NOMO-1 treated with DMSO at 0.1 percent for 48 hours (cell line): ENCODE results near the gene TRIM54.
"Not testable (repeated sequence)": the region's sequence is repeated elsewhere in the genome, so short reads cannot be mapped to it uniquely, and the experiment has no call there.

Experiments used
- DNase-seq: peaks from one replicate; lab custom pipeline; 2025; ENCODE audit not compliant: unreplicated experiment; lab: John Stamatoyannopoulos, UW

The TRIM54 gene

DNA sequence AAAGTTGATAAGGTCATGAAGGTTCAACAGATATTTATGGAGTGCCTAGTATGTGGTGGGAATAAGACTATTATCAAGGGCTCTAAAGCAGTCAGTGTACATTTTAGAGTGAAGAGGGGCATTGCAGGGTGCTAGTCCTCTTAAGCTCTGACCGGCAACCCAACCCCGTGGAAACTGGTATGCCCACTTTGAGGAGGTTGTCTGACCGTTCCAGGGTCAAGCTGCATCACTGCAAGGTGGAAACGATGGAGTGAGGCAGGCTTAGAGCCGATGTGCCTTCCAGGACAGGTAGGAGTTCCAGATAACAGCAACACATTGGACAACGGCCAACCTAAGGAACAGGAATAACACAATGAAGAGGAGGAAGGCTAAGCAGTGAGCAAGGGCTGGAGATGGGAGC lies 27.4 kb downstream of the TRIM54 start:
- DNase-seq, result no peak

DNA sequence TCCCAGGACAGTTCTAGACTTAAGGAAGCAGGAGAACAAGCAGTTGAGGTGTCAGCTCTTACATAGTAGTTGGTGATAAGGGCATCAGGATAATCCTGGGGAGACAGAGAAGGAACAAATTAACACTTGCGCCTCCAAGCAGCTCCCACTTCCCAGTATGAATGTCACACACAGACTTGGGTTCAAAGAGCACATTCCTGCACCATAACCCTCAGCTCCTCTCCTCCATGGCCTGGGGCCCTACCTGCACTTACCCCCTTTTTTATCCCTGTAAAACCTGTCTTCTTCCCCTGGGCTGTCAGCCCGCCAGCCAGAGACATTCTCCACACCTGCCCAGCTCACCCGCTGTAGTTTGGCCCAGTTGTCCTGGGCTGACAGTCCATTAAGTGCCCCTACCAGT lies 29.9 kb downstream of the TRIM54 start:
- DNase-seq, result no peak

DNA sequence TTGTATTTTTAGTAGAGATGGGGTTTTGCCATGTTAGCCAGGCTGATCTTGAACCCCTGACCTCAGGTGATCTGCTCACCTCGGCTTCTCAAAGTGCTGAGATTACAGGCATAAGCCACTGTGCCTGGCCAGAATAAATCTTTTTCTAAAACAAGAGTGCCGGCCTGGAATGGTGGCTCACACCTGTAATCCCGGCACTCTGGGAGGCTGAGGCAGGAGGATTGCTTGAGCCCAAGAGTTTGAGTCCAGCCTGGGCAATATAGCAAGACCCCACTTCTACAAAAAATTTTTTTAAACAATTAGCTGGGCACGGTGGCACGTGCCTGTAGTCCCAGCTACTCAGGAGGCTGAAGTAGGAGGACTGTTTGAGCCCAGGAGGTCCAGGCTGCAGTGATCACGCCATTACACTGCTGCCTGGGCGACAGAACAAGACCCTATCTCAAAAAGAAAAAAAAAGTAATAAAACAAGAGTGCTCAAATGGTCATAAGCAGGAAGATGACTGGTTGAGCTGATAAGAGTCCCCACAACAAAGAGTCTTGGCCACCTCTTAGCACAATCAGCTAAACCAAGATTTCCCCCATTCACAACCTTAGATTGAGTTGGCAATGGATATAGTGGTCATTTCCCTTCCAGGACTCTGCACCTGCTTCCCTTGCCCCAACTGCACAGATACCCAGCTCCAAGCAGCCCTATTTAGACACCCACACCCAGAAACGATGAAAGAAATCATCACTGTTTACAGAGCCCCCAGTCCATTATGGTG lies 31.8 kb downstream of the TRIM54 start:
- DNase-seq, result no peak

DNA sequence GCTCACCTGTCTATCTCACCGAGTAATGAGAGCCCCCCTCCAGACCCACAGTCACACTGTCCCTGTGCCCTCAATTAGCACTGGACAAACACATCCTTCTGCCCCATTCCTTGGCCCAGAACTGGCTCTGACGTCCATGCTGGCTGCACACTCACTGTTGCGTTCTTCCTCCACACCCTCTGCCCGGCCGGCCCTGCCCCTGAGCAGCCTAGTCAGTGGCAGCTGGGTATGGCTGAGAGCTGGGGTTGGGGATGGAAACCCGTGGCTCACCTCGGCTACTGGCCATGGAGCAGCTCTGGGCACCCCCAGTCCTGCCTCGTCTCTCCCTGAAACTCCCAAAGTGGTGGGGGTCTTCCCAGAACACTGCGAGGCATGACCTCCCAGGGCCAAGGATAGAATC lies 32.5 kb downstream of the TRIM54 start:
- DNase-seq, result no peak

DNA sequence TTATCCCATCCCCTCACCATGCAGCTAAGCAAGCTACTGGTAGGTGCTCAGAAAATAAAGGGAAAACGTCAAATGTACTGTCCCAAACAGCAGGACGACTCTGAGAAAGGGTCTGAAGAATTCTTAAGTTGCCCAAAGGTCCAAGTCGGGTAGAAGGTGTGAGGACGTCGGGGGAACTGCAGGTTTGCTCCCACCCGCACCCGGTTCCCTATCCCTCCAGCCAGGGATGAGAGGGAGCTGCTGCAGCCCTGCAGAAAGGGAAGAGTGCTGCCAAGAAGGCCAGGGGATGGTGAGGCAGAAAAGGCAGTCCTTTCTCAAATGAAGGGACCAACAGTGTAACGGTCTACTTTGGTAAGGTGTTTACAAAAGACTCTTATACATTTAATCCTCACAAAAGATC lies 32.9 kb downstream of the TRIM54 start:
- DNase-seq, result no peak

DNA sequence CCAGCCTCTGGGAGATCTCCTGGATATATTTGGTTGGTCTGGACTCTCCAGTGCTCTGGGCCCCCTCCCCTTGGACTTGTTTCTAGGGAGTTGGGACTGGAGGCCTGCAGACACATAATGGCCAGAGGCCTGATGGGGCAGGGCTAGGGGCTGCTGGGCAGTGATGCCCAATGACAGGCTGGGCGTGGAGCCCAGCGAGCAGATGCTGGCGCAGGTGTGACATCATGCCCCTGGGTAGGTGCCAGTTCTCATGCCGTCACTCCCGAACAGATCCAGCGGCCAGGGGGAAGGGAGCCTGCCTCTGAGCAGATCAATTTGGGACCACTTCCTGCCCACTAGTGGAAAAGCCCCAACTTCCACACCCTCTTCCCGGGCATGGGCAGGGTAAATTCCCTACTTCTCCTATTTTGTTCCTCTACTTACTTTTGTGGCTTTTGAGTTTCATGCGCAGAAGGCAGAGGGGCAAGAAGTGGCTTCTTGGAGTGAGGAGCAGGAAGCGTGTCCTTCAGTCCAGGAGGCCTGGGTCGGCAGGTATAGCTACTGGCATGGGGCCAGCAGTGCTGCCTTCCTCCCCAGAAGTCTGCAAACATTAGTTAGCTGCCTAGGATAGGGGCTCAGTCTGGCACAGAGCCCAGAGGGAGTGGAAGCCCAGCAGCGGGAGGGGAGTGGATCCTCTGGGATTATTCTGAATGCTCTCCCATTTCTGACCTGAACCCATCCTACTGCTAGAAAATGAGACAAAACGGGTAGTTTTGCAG lies 34.6 kb downstream of the TRIM54 start:
- DNase-seq, result no peak

DNA sequence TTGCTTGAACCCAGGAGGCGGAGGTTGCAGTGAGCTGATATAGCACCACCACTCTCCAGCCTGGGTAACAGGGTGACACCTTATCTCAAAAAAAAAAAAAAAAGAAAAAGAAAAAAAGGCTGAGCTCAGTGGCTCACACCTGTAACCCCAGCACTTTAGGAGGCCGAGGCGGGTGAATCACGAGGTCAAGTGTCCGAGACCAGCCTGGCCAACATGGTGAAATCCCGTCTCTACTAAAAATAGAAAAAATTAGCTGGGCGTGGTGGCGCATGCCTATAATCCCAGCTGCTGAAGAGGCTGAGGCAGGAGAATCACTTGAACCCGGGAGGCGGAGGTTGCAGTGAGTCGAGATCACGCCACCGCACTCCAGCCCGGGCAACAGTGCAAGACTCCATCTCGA lies 37.6 kb downstream of the TRIM54 start:
- not testable (repeated sequence) for DNase-seq

DNA sequence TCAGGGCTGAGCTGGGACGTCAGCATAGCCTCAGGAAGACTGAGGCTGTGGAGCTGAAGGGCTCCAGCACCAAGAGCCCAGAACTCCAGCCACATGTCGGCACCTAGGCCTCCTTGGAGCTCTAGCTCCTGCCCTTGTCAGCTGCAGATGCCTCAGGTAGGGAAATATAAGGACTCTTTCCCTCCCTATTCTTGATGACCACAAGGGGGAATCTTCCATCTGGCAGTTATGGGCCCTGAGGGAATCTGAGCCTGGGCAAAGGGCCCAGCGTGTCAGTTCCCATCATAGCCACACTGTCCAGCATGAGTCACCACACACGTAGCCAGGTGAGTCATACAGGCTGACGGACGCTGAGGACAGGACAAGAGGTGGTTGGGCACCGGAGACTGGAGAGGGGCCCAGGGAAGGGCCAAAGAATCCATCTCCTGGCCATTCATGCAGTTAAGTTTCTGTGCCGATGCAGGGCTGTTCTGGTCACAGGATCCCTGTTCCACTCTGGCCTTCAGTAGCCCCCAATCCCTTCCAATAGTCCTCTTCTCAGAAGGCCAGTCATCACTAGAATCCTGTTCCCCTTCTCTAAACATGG lies 38.8 kb downstream of the TRIM54 start:
- no peak for DNase-seq

DNA sequence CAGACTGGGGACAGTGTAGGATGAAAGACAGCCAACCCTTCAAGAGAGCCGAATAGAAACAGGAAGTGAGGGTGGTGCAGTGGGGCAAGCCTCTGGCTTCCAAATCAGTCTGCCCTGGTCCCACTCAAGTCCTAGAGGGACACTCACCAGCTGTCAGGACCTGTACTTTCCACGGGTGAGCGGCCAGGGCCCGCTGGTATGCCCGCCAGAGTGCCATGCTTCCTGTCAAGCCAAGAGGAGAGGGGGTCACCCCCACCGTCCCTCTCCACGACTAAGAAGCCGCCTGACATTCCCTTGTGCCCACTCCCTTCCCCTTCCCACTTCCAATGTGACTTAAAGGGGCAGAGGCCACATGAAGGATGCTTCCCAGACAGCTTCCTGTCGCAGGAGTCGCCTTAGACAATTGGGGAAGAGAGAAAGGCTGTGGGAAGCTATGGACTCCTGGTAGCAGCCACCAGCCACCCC lies 40.1 kb downstream of the TRIM54 start:
- DNase-seq, result peak; percentile 50

DNA sequence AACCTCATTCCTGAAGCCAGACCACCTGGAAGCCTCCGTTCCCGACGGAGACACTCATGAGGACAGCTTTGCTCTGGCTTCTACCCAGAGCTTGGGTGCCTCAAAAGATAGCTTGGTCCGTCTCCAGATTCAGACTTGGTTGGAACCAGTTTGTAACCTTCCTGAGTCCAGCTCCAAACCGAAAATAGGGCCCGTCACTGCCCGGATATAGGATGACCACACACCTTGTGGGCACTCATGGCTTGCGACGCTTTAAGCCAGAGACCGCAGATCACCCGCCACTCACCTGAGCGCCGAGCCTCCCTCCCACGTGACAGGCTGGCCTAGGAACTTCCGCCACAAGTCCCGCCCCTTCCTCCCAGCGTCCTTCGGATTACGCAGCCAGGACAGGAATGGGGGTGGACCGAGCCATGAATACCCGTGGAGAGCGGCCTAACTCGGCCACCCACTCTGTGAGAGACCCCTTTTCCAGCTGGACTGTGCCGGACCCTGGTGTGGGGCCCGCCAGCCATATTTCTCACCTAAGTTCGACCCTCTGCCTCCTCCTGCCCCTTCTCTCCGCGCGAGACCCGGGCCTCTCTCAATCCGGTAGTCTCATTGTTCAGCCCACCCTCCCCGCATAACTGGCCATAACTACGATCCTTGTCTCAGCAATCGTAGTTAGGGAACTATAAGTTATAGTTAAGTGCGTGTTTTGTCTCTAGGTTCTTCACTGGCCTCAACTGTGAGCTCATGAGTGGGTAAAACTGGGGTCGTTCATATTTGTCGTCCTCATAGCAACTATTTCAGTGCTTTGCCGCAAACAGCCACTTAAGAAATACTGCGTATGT lies 40.8 kb downstream of the TRIM54 start, which contains the start of gene MPV17:
Gene MPV17, minus strand, starts transcription at position 332 of the 830 bp plus-strand sequence. CDS start 580 bp downstream, outside the sequence.
- DNase-seq, result peak; percentile 88

DNA sequence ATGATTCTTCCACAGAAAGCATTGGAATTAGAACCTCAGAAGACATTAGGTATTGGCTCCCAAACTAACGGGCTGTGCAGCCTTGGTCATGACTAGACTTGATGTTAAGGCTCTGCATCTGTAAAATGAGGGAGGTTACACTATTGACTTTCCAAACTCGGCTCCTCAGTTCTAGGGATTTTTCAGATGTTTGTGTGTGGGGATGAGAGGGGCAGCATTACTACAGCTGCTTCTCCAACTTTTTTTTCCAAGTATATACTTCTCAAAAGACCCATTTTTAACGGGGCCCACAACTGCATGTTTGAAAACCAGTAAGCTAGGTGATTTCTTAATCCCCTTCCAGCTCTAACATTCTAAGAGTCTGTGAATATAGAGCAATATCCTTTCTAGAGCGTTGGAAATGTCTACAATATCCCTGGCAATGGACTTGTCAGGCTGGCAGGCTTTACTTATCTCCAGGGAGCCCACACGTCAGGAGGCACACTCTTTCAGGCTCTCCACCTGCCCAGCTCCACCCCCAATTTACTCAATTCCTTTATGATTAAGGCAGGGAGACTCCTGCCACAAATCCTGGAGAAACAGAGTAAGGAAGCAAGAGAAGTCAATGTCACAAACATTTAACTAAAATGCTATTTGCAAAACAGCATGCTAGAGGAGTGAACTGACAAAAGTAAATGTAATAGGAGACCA lies 41.5 kb downstream of the TRIM54 start:
- no peak for DNase-seq

DNA sequence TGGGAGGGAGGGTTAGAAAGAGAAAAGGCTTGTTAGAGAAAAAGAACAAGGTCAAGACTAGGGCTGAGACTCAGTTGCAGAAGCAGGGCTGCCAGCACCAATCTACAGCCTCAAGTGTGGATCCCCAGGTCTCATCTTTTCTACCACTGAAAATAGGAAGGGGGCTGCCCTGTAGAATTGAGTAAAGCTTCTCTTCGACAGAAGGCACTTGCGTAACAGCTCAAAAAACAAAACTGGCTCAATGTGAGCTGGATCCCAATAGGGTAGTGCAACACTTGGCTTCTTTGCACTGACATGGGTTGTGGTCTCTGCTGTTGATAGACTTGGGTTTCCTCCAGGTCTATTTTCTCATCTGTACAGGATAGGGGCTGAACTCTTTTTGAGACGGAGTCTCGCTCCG lies 42.5 kb downstream of the TRIM54 start:
- DNase-seq, result no peak

DNA sequence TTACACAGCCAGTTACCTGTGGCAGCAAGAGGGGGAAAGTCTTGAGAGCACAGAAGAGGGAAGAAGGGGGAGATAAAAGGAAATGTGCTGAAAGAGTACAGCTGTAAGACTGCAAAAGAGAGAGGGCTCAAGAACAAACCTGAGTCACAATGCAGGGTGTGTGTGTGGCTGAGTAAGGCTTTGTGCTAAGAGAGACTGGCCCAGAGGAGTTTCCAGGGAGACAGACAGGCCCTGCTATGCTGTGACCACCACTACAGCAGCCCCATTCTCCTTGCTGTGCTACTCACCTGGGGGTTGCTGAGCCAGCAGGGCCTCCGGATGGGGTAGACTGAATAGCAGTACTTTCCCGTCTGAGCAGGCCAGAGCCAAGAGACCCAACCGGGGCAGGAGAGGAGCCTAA lies 53.1 kb downstream of the TRIM54 start:
- DNase-seq, result no peak

DNA sequence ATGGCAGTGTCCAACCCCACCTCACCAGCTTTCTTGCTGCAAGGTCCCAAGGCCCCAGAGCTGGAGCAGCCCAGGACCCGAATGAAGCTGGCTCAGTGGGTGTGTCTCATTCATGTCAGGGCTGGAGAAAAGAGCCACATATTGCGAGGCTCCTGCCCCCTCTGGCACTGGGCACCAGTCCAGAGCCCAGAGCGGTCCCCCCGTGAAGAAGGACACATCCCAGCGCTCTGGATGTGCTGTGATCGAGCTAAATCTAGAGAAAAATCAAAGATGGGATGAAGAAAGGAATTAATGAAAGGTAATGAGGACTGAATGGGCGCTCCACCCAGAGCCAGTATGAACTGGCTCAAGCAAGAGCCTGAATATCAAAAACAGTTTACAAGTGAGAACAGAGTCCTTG lies 53.9 kb downstream of the TRIM54 start:
- DNase-seq, result no peak

DNA sequence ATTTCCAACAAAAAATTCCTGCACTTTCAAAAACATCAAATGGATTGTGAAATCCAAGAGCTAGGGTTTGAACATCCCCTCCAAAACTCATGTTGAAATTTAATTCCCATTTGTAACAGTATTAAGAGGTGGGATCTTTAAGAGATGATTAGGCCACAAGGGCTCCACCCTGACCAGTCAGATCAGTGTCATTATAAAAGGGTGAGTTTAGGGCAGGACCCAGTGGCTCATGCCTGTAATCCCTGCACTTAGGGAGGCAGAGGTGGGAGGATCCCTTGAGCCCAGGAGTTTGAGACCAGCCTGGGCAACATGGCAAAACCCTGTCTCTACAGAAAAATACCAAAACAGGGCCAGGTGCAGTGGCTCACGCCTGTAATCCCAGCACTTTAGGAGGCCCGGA lies 65.4 kb downstream of the TRIM54 start:
- no peak for DNase-seq

DNA sequence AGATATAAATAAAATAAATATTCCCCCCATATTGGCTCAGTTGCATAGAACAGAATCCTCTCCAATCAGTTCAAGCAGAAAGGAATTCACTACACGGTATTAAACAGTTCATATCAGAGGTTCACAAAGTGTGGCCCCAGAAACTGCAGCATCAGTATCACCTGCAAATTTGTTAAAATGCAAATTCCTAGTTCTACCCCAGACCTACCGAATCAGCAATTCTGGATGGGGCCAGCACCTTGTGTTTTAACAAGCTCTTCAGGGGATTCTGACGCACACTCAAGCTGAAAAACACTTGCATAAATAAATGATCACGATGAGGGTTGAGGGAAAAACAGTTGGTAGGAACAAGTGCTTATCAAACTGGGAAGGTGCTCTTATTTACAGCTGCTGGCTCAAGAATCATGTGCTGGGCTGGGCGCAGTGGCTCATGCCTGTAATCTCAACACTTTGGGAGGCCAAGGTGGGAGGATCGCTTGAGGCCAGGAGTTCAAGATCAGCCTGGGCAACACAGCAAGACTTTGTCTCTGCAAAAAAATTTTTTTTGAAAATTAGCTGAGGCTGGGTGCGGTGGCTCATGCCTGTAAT lies 68.0 kb downstream of the TRIM54 start:
- no peak for DNase-seq

DNA sequence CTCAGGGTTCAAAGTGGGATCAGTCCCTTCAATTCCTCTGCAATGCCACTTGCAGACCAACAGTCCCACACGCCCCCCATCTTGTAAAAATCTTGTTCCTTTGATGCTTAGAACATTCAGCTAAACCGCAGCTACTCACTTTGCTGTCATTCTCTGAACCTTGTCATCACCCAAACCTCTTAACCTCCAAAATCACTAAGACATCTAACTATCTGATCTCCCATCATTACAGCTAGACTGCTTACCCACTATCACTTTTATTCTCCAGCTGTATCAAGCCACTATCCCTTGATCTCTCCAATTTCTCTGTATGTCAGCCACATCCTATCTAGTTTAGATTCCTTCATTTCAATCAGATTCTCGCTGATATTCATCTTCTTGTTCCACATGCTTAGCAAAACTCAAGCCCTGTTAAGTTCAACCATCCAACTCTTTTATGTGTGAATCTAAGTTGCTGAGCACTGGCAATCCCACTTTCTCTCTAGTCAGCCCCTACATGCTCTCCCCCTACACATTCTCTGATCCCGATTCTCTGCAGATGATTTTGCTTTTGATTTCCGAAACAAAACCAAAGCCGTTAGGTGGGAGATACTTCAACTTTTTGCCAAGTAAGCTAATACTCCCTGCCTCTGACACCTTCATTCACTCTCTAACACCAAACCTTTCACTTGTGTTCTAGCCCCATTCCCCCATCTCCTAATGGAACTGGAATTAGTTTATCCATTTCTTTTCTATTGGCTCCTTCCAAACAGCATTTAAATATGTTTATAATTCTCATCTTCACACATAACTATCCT lies 69.8 kb downstream of the TRIM54 start:
- DNase-seq, result no peak

DNA sequence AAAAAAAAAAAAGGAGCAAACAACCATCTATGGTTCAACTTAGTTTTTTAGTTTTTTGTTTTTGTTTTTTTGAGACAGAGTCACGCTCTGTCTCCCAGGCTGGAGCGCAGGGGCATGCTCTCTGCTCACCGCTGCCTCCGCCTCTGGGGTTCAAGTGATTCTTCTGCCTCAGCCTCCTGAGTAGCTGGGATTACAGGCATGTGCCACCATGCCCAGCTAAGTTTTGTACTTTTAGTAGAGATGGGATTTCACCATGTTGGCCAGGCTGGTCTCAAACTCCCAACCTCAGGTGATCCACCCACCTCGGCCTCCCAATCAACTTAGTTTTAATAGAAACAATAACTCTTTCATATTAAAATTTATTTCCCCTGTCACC lies 71.1 kb downstream of the TRIM54 start:
- DNase-seq, result not testable (repeated sequence)
